ENCODE results near the gene SPEG. TPM values are rescaled to one million over a fixed set of nuclear protein-coding genes. Genes with fewer than 3 reads are reported as not detected.
A peak's percentile ranks its signal among the peaks of the same experiment; 100 is the strongest.

SPEG gene
- total RNA-seq, 1 experiment from 2014 or later, result 55.3 TPM

GRCh38 chr2:219542931-219543595 lies 108.4 kb downstream of the SPEG start (continued):
- TF ChIP-seq ARID4B (CRISPR knock-in tag; IDR thresholded peaks at IDR 0.05; ENCODE audit: borderline replicate concordance) (peak; percentile 80), ESRRA (CRISPR knock-in tag; IDR thresholded peaks at IDR 0.05; ENCODE audit: borderline replicate concordance) (peak; percentile 12; the same call in 1 of the 2 replicates)

- H3K4me3 Mint-ChIP-seq, result peak within 1 kb of the TSS; percentile 86
- DNase-seq (ENCODE audit: low spot score) (peak; percentile 99), ATAC-seq (peak; percentile 84)
- H3K9me3 Mint-ChIP-seq, result no peaks in the 10 kb centered on the region
- POLR2A ChIA-PET, result interaction anchor here (0.6 to 2.6 kb wide), 7 partner anchors 9 to 54 kb away, joined by 3 to 15 read pairs (median 3); partner anchors contain the start of genes GMPPA and STK11IP
- H3K27ac Mint-ChIP-seq, result no peak within 1 kb of the TSS
- peaks cover 18% of the 10 kb centered on the region for H3K4me1 Mint-ChIP-seq
- CTCF ChIA-PET, result interaction anchor here (0.8 to 41.3 kb wide), 23 partner anchors 9 to 141 kb away, joined by 3 to 2316 read pairs (median 5); partner anchors contain the start of genes GMPPA, INHA, OBSL1 and SLC4A3
- peaks cover 28% of the 10 kb centered on the region for H3K27me3 Mint-ChIP-seq (ENCODE audit: low read depth)
- H3K36me3 Mint-ChIP-seq, result peaks cover 30% of the 10 kb centered on the region
- TF ChIP-seq HMGXB4 (CRISPR knock-in tag; IDR thresholded peaks at IDR 0.05) (no peak), ZNF232 (CRISPR knock-in tag; IDR thresholded peaks at IDR 0.05) (no peak; the same call in 1 of the 2 replicates), TP53 (CRISPR knock-in tag; IDR thresholded peaks at IDR 0.05) (peak; percentile 68; the same call in 1 of the 2 replicates), ZNF416 (CRISPR knock-in tag; IDR thresholded peaks at IDR 0.05) (no peak), USF2 (CRISPR knock-in tag; IDR thresholded peaks at IDR 0.05) (no peak), GABPB1 (CRISPR knock-in tag; IDR thresholded peaks at IDR 0.05) (peak; percentile 83), E2F4 (CRISPR knock-in tag; IDR thresholded peaks at IDR 0.05; ENCODE audit: borderline replicate concordance, low read depth) (peak; percentile 53; the same call in 1 of the 2 replicates), CREM (CRISPR knock-in tag; IDR thresholded peaks at IDR 0.05) (peak; percentile 96), NFYB (CRISPR knock-in tag; conservative IDR thresholded peaks at IDR 0.05; ENCODE audit: low read depth) (peak; percentile 47), MXD4 (CRISPR knock-in tag; IDR thresholded peaks at IDR 0.05; ENCODE audit: borderline replicate concordance) (no peak), E2F1 (CRISPR knock-in tag; IDR thresholded peaks at IDR 0.05) (no peak), ZNF281 (CRISPR knock-in tag; IDR thresholded peaks at IDR 0.05) (no peak), CBFB (CRISPR knock-in tag; IDR thresholded peaks at IDR 0.05; ENCODE audit: low read depth) (no peak), NR3C1 (CRISPR knock-in tag; conservative IDR thresholded peaks at IDR 0.05; ENCODE audit: low read depth) (0 out of 2 replicates have a peak, but pooled peaks have one; percentile 30), RORB (CRISPR knock-in tag; IDR thresholded peaks at IDR 0.05) (no peak), ELF4 (CRISPR knock-in tag; IDR thresholded peaks at IDR 0.05; ENCODE audit: low read depth) (no peak)
Measured at GRCh38 chr2:219543596-219544358, 109.1 kb downstream of the SPEG start, which contains the start of the genes CHPF and TMEM198. Gene CHPF (minus strand): TSS chr2:219543809. CDS start chr2:219543538, 271 bp downstream. Gene TMEM198 (plus strand): TSS chr2:219544028. CDS start chr2:219544728, 700 bp downstream.
